ENCODE results near the gene NTM. TPM values are rescaled to one million over a fixed set of nuclear protein-coding genes. Genes with fewer than 3 reads are reported as not detected.

Gene NTM
- total and polyA plus RNA-seq, 2 of the 8 experiments (the other 6 are each of a cell fraction or from before 2014, with no cell fraction given), result 13.4 to 20.0 TPM

DNA sequence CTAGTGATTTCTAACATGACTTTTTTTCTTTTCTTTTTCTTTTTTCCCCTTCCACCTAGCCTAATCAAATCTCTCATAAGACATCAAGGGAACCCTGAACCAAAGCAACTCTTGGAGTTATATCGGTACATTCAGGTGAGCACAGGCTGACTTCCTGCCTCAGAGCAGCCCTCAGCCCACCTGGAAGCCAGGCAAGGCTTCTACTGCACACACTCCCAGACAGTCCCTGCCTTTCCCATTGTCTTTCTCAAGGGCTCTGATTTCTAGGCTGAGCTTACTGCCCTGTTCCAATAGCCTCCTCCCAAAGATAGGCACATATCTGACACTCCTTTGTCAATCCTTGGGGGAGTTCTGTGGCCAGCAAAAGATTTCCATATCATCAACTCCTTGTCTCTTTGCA is 629.5 kb downstream of the NTM start:
- no peak overlapping the region for H3K4me2 ChIP-seq (ENCODE audit: insufficient read depth in 1 of 2, low read depth in 2 of 2, low read length in 2 of 2)
- no peak overlapping the region for H2BK12ac ChIP-seq (ENCODE audit: low read depth, low read length)
- H4K8ac ChIP-seq (ENCODE audit: extremely low read depth, insufficient read depth, low read length), result no peak overlapping the region
- H3K27me3 ChIP-seq (replicated peaks in 1 of 4; ENCODE audit: control insufficient read depth in 3 of 4, extremely low read depth in 1 of 4, insufficient read depth in 3 of 4, low read length in 3 of 4), result no peaks in the 10 kb centered on the region
- 0 out of 2 replicates have a peak overlapping the region, but pooled peaks have one; percentile 1 for H3K18ac ChIP-seq (ENCODE audit: extremely low read depth, low read length)
- no peak overlapping the region for H2AK5ac ChIP-seq (ENCODE audit: low read depth, low read length)
- H2BK15ac ChIP-seq (ENCODE audit: low read length), result no peak overlapping the region
- H4K5ac ChIP-seq (ENCODE audit: insufficient read length, low read depth, low read length), result no peak overlapping the region
- H2BK5ac ChIP-seq (ENCODE audit: low read depth, low read length), result no peak overlapping the region
- FAIRE-seq, result no peak
- 85% methylated on average over 1 of the region's 1 CpG; no CpG with 5 or more reads in 1 of the 2 experiments for WGBS, 2 experiments (ENCODE audit: extremely low coverage in 1 of 2, insufficient coverage in 1 of 2, insufficient read length in 1 of 2, insufficient replicate concordance in 2 of 2, low coverage in 1 of 2, low lambda C conversion rate in 2 of 2, missing lambda C conversion rate in 1 of 2)
- H2AFZ ChIP-seq (ENCODE audit: low read length), result no peak overlapping the region
- H3K9me3 ChIP-seq (ENCODE audit: insufficient read depth in 2 of 2, low read depth in 1 of 2, low read length in 1 of 2), result peaks cover 9 to 12% of the 10 kb centered on the region in 2 experiments; a peak in 3 of 4 replicates
- ChIA-PET POLR2A (ENCODE audit: partially characterized antibody) (no interaction called here), CTCF (ENCODE audit: partially characterized antibody) (no interaction called here)
- H3K4me3 ChIP-seq (ENCODE audit: extremely low read depth in 1 of 4, insufficient read depth in 2 of 4, low read depth in 3 of 4, low read length in 4 of 4), result no peak overlapping the region
- no peak overlapping the region for H3K9ac ChIP-seq (replicated peaks in 1 of 4; ENCODE audit: extremely low read depth in 1 of 4, low read depth in 3 of 4, low read length in 3 of 4)
- no peak overlapping the region for H3K4ac ChIP-seq (replicated peaks; ENCODE audit: insufficient read length, low read depth, low read length)
- DNase-seq (ENCODE audit: low read depth in 1 of 2, low spot score in 2 of 2), result no peak
- 0 out of 7 replicates have a peak, but pooled peaks cover 0 to 2% (median 0%) of the 10 kb centered on the region in 4 experiments for H3K4me1 ChIP-seq (replicated peaks in 1 of 4; ENCODE audit: control insufficient read depth in 3 of 4, insufficient read depth in 4 of 4, low read length in 3 of 4)
- no peak overlapping the region for H4K91ac ChIP-seq (replicated peaks; ENCODE audit: insufficient read length, low read length)
- H3K36me3 ChIP-seq (ENCODE audit: control insufficient read depth in 2 of 4, insufficient read depth in 4 of 4, low read length in 3 of 4), result no peaks in the 10 kb centered on the region; a peak in 1 of 8 replicates
- H4K20me1 ChIP-seq (replicated peaks in 1 of 2; ENCODE audit: control insufficient read depth in 1 of 2, insufficient read depth in 2 of 2, low read length in 2 of 2), result no peaks in the 10 kb centered on the region
- no peak overlapping the region for H2BK20ac ChIP-seq (ENCODE audit: low read length)
- no peak overlapping the region for H3K56ac ChIP-seq (replicated peaks; ENCODE audit: insufficient read length, low read depth, low read length)
- no peaks in the 10 kb centered on the region for H3K79me1 ChIP-seq (ENCODE audit: low read depth, low read length)
- no peaks in the 10 kb centered on the region; the same call in 1 of the 2 replicates for H3K23me2 ChIP-seq (ENCODE audit: low read depth, low read length)
- TF ChIP-seq BCL11A (IDR thresholded peaks at IDR 0.05; ENCODE audit: low read depth in 2 of 2, low read length in 2 of 2) (no peak), NANOG (IDR thresholded peaks at IDR 0.05; ENCODE audit: insufficient read depth, low read depth, low read length, poor library complexity, severe bottlenecking) (no peak), TAF7 (optimal IDR thresholded peaks at IDR 0.05; ENCODE audit: borderline replicate concordance, low read depth, low read length) (no peak), JUND (IDR thresholded peaks at IDR 0.05; ENCODE audit: low read length) (no peak), EZH2 (IDR thresholded peaks at IDR 0.05; ENCODE audit: low read depth, low read length, severe bottlenecking) (no peak), BACH1 (IDR thresholded peaks at IDR 0.05; ENCODE audit: low read length) (no peak), RNF2 (IDR thresholded peaks at IDR 0.05; ENCODE audit: borderline replicate concordance, low read depth, low read length, missing control alignments, poor library complexity, severe bottlenecking) (no peak)
- H3K14ac ChIP-seq (ENCODE audit: insufficient read length), result no peak overlapping the region
- H2BK120ac ChIP-seq (replicated peaks; ENCODE audit: low read depth, low read length), result no peak overlapping the region
- no peaks in the 10 kb centered on the region for H3K79me2 ChIP-seq (ENCODE audit: control insufficient read depth in 1 of 2, insufficient read depth in 2 of 2, low read length in 2 of 2)
- no peak overlapping the region for H3K27ac ChIP-seq (ENCODE audit: low read depth, low read length)
- H3K23ac ChIP-seq (ENCODE audit: insufficient read length), result no peak overlapping the region
